HG02981 (cell line): ENCODE data around the gene SIL1.

Experiments used
- ATAC-seq: cut with Tn5 transposase; IDR thresholded peaks from one replicate; pipeline ENCODE4 v1.9.1; 2021; ENCODE audit warnings: mild to moderate bottlenecking, moderate library complexity; ENCODE audit not compliant: unreplicated experiment

The SIL1 gene

GRCh38 chr5:138947780-138948179, 250.4 kb downstream of the SIL1 start:
- no peak for ATAC-seq

- ATAC-seq: no peak
These were observed 251.2 kb downstream of the SIL1 start for GRCh38 chr5:138946831-138947560.

GRCh38 chr5:138946241-138946623, 251.9 kb downstream of the SIL1 start:
- no peak for ATAC-seq

GRCh38 chr5:138945421-138946240, 252.5 kb downstream of the SIL1 start:
- ATAC-seq: no peak

GRCh38 chr5:138944527-138945322, 253.4 kb downstream of the SIL1 start:
- no peak for ATAC-seq

GRCh38 chr5:138943599-138944173, 254.5 kb downstream of the SIL1 start:
- ATAC-seq: no peak

- ATAC-seq: no peak
These were observed 255.3 kb downstream of the SIL1 start for GRCh38 chr5:138942861-138943260.

- no peak for ATAC-seq
These were observed 256.1 kb downstream of the SIL1 start for GRCh38 chr5:138942066-138942465.

- no peak for ATAC-seq
These were observed 259.6 kb downstream of the SIL1 start for GRCh38 chr5:138938526-138938925.

GRCh38 chr5:138937392-138938387, 260.5 kb downstream of the SIL1 start:
- ATAC-seq: no peak

- ATAC-seq: no peak
These were observed 261.2 kb downstream of the SIL1 start for GRCh38 chr5:138936968-138937345.

- no peak for ATAC-seq
These were observed 261.8 kb downstream of the SIL1 start for GRCh38 chr5:138936225-138936967.

GRCh38 chr5:138935466-138935865, 262.7 kb downstream of the SIL1 start:
- ATAC-seq: no peak

- ATAC-seq: no peak
These were observed 263.2 kb downstream of the SIL1 start for GRCh38 chr5:138934971-138935370.

GRCh38 chr5:138933522-138934290, 264.5 kb downstream of the SIL1 start:
- no peak for ATAC-seq

- no peak for ATAC-seq
These were observed 265.9 kb downstream of the SIL1 start for GRCh38 chr5:138932171-138932810.

GRCh38 chr5:138930371-138931097, 267.6 kb downstream of the SIL1 start:
- ATAC-seq: no peak
